ENCODE measurements around the gene ANKMY2. TPM values are rescaled to one million over a fixed set of nuclear protein-coding genes. Genes with fewer than 3 reads are reported as not detected.
"Not testable (repeated sequence)": the region's sequence is repeated elsewhere in the genome, so short reads cannot be mapped to it uniquely, and the experiment has no call there.

The ANKMY2 gene
- polyA plus RNA-seq (2013, experiment 1 of 2; ENCODE audit: insufficient read length): 16.0 TPM
- polyA plus RNA-seq (2013, experiment 2 of 2; ENCODE audit: insufficient read length): 15.6 TPM

GRCh38 chr7:16645593-16646471 is at the start of gene ANKMY2, which contains the start of gene BZW2:
Gene ANKMY2 (minus strand): TSS chr7:16645754. CDS start chr7:16645573, 181 bp downstream.
Gene BZW2 (plus strand): TSS chr7:16646181. CDS start chr7:16665444, 19,263 bp downstream.
- peak; percentile 98 for DNase-seq

GRCh38 chr7:16694806-16695205 is 49.3 kb upstream of the ANKMY2 start:
- no peak for DNase-seq

- DNase-seq: no peak
Observed at GRCh38 chr7:16693601-16694318, 48.2 kb upstream of the ANKMY2 start.

GRCh38 chr7:16691241-16691640 is 45.7 kb upstream of the ANKMY2 start:
- DNase-seq: no peak

- no peak for DNase-seq
Observed at GRCh38 chr7:16688249-16688648, 42.7 kb upstream of the ANKMY2 start.

GRCh38 chr7:16685535-16685934 is 40.0 kb upstream of the ANKMY2 start:
- no peak for DNase-seq

GRCh38 chr7:16684935-16685334 is 39.4 kb upstream of the ANKMY2 start:
- no peak for DNase-seq

- DNase-seq: not testable (repeated sequence)
Observed at GRCh38 chr7:16678645-16679566, 33.4 kb upstream of the ANKMY2 start.

GRCh38 chr7:16677978-16678494 is 32.5 kb upstream of the ANKMY2 start:
- no peak for DNase-seq

- DNase-seq: no peak
Observed at GRCh38 chr7:16675277-16675676, 29.7 kb upstream of the ANKMY2 start.

GRCh38 chr7:16671811-16672210 is 26.3 kb upstream of the ANKMY2 start:
- no peak for DNase-seq

- DNase-seq: no peak
Observed at GRCh38 chr7:16670731-16671344, 25.3 kb upstream of the ANKMY2 start.

GRCh38 chr7:16670021-16670420 is 24.5 kb upstream of the ANKMY2 start:
- peak; percentile 42 for DNase-seq

- peak; percentile 64 for DNase-seq
Observed at GRCh38 chr7:16669581-16669980, 24.0 kb upstream of the ANKMY2 start.

GRCh38 chr7:16668978-16669377 is 23.4 kb upstream of the ANKMY2 start:
- DNase-seq: no peak

GRCh38 chr7:16668049-16668858 is 22.7 kb upstream of the ANKMY2 start:
- peak; percentile 98 for DNase-seq

- no peak for DNase-seq
Observed at GRCh38 chr7:16667355-16667754, 21.8 kb upstream of the ANKMY2 start.

GRCh38 chr7:16661924-16662323 is 16.4 kb upstream of the ANKMY2 start:
- DNase-seq: no peak

- peak; percentile 83 for DNase-seq
Observed at GRCh38 chr7:16660702-16661464, 15.3 kb upstream of the ANKMY2 start.
